IMR-90 (cell line): ENCODE measurements around the gene CDKAL1. TPM values are rescaled to one million over a fixed set of nuclear protein-coding genes. Genes with fewer than 3 reads are reported as not detected.

Source experiments
- ATAC-seq: fragments of 200-7000 bp; cut with Tn5 transposase; 2 replicates; pipeline ENCODE4 v1.9.1; 2020; ENCODE audit warnings: low read depth, mild to moderate bottlenecking, moderate library complexity
- BruUV-seq: library from RNA; stranded (reverse); fragments of 400-500 nt; replicated peaks from 2 replicates; lab custom pipeline; 2021; lab: Mats Ljungman, UMichigan
- CTCF ChIA-PET: fragments of 300-600 bp; formaldehyde crosslinking; extraction: SDS; loops from one replicate; lab custom pipeline; 2021; ENCODE audit warnings: antibody characterized with exemption; lab: Yijun Ruan, JAX
- POLR2A ChIA-PET: fragments of 300-600 bp; sonication (Branson Sonifier 250); formaldehyde crosslinking; loops from one replicate; lab custom pipeline; 2022; ENCODE audit warnings: antibody characterized with exemption; ENCODE audit not compliant: unreplicated experiment; lab: Charles Lee
- DNase-seq: peaks from one replicate; pipeline ENCODE4 v3.0.0; 2013
- H2AFZ ChIP-seq: replicated peaks from 2 replicates; pipeline ENCODE3; 2013; ENCODE audit warnings: low read length, mild to moderate bottlenecking; ENCODE audit not compliant: poor library complexity
- H2AK5ac ChIP-seq: 2 replicates; pipeline ENCODE4 v1.6.1; 2013; ENCODE audit warnings: low read depth, low read length, inconsistent platforms
- H2AK9ac ChIP-seq: replicated peaks from 2 replicates; pipeline ENCODE3; 2013; ENCODE audit warnings: mild to moderate bottlenecking, low read depth, low read length, moderate library complexity; ENCODE audit not compliant: poor library complexity
- H2BK120ac ChIP-seq: 2 replicates; pipeline ENCODE4 v1.6.1; 2013; ENCODE audit warnings: low read depth, low read length, inconsistent platforms
- H2BK15ac ChIP-seq: 3 replicates; pipeline ENCODE4 v1.6.1; 2013; ENCODE audit warnings: low read depth, low read length, inconsistent platforms
- H2BK20ac ChIP-seq: 2 replicates; pipeline ENCODE4 v1.6.1; 2013; ENCODE audit warnings: low read depth, mild to moderate bottlenecking, inconsistent platforms, low read length, moderate library complexity
- H2BK5ac ChIP-seq: 2 replicates; pipeline ENCODE4 v1.6.1; 2013; ENCODE audit warnings: mild to moderate bottlenecking, low read depth, low read length, inconsistent platforms; ENCODE audit not compliant: poor library complexity, severe bottlenecking
- H3K14ac ChIP-seq: replicated peaks from 2 replicates; pipeline ENCODE4 v1.6.1; 2013; ENCODE audit warnings: low read depth, low read length, inconsistent platforms
- H3K18ac ChIP-seq: 2 replicates; pipeline ENCODE4 v1.6.1; 2013; ENCODE audit warnings: low read depth, low read length, control low read depth
- H3K23ac ChIP-seq: 2 replicates; pipeline ENCODE4 v1.6.1; 2013; ENCODE audit warnings: low read depth, low read length, inconsistent platforms
- H3K27ac ChIP-seq: 2 replicates; pipeline ENCODE4 v1.5.1; 2013; ENCODE audit warnings: mild to moderate bottlenecking, control low read depth, low read length; ENCODE audit not compliant: insufficient read depth
- H3K27me3 ChIP-seq: 2 replicates; pipeline ENCODE4 v1.6.1; 2013; ENCODE audit warnings: low read length; ENCODE audit not compliant: control insufficient read depth, insufficient read depth
- H3K36me3 ChIP-seq: 2 replicates; pipeline ENCODE4 v1.6.1; 2013; ENCODE audit warnings: low read length, mixed read lengths; ENCODE audit not compliant: control insufficient read depth, insufficient read depth
- H3K4ac ChIP-seq: 2 replicates; pipeline ENCODE4 v1.6.1; 2013; ENCODE audit warnings: low read depth, low read length, inconsistent platforms
- H3K4me1 ChIP-seq: 2 replicates; pipeline ENCODE4 v1.6.1; 2013; ENCODE audit warnings: low read length, mixed read lengths; ENCODE audit not compliant: control insufficient read depth, insufficient read depth
- H3K4me2 ChIP-seq: 2 replicates; pipeline ENCODE4 v1.6.1; 2013; ENCODE audit warnings: low read depth, mild to moderate bottlenecking, control low read depth, low read length, moderate library complexity
- H3K4me3 ChIP-seq: 2 replicates; pipeline ENCODE4 v1.5.1; 2013; ENCODE audit warnings: low read depth, mild to moderate bottlenecking, control low read depth, low read length, moderate library complexity; ENCODE audit not compliant: insufficient read depth
- H3K56ac ChIP-seq: 2 replicates; pipeline ENCODE4 v1.6.1; 2013; ENCODE audit warnings: low read length, inconsistent platforms; ENCODE audit not compliant: insufficient read depth; ENCODE audit errors: extremely low read depth
- H3K79me1 ChIP-seq, 2 experiments: 2 replicates each; pipeline ENCODE4 v1.6.1; 2013; ENCODE audit warnings: low read length in 2 of 2, inconsistent platforms in 1 of 2, low read depth in 1 of 2
- H3K9ac ChIP-seq: 2 replicates; pipeline ENCODE4 v1.6.1; 2013; ENCODE audit warnings: low read depth, low read length, control low read depth
- H3K9me1 ChIP-seq: 2 replicates; pipeline ENCODE4 v1.6.1; 2013; ENCODE audit warnings: low read length, inconsistent platforms; ENCODE audit not compliant: insufficient read depth
- H3K9me3 ChIP-seq: 2 replicates; pipeline ENCODE4 v1.6.1; 2013; ENCODE audit warnings: low read length; ENCODE audit not compliant: control insufficient read depth, insufficient read depth
- H4K20me1 ChIP-seq: 2 replicates; pipeline ENCODE4 v1.6.1; 2013; ENCODE audit warnings: low read length, inconsistent platforms; ENCODE audit not compliant: insufficient read depth
- H4K5ac ChIP-seq: 2 replicates; pipeline ENCODE4 v1.6.1; 2013; ENCODE audit warnings: mild to moderate bottlenecking, low read depth, low read length, control low read depth
- H4K8ac ChIP-seq, 2 experiments: 2 replicates each; pipeline ENCODE4 v1.6.1; 2013; ENCODE audit warnings: low read depth in 2 of 2, low read length in 2 of 2, control low read depth in 1 of 2, inconsistent platforms in 1 of 2
- H4K91ac ChIP-seq: 2 replicates; pipeline ENCODE4 v1.6.1; 2013; ENCODE audit warnings: low read depth, low read length, inconsistent platforms; ENCODE audit not compliant: insufficient read depth
- CHD1 ChIP-seq: IDR thresholded peaks from 2 replicates; pipeline ENCODE4 v1.6.1; 2012; ENCODE audit warnings: low read depth, low read length, improper control_type of control experiment
- ELK1 ChIP-seq: fragments of 150-350 bp; IDR thresholded peaks from 2 replicates; pipeline ENCODE4 v1.6.1; 2016; ENCODE audit warnings: low read depth, mild to moderate bottlenecking, low read length, moderate library complexity, borderline replicate concordance
- MAFK ChIP-seq: IDR thresholded peaks from 2 replicates; pipeline ENCODE4 v1.6.1; 2012; ENCODE audit warnings: low read depth, low read length, improper control_type of control experiment
- RCOR1 ChIP-seq: IDR thresholded peaks from 2 replicates; pipeline ENCODE4 v1.6.1; 2012; ENCODE audit warnings: mild to moderate bottlenecking, low read length, improper control_type of control experiment; ENCODE audit not compliant: insufficient replicate concordance
- SMC3 ChIP-seq: fragments of 150-350 bp; IDR thresholded peaks from 2 replicates; pipeline ENCODE4 v1.6.1; 2016; ENCODE audit warnings: low read depth, mild to moderate bottlenecking, antibody characterized with exemption, low read length, moderate library complexity
- WGBS, 2 experiments: methylation state at CpG; one replicate each; pipeline versions ENCODE4 v1.1.5 to v1.1.7; 2013; ENCODE audit warnings: missing lambda C conversion rate in 2 of 2; ENCODE audit not compliant: insufficient read length in 1 of 2; ENCODE audit errors: extremely low coverage in 2 of 2; 5-methylcytosine and 5-hydroxymethylcytosine counted together
- dilution Hi-C: fragments of 300-500 bp; cut with HindIII; formaldehyde crosslinking; loops from one replicate; pipeline ENCODE4 v1.14.3; 2018; ENCODE audit warnings: low sequenced_read_pairs; ENCODE audit not compliant: unreplicated experiment
- in situ Hi-C: fragments of 300-500 bp; cut with MboI; formaldehyde crosslinking; loops from 3 replicates; pipeline ENCODE4 v1.14.3; 2019; ENCODE audit warnings: low sequenced_read_pairs, inconsistent platforms, mixed read lengths
- intact Hi-C: fragments of 100-400 bp; cut with micrococcal nuclease; formaldehyde crosslinking; loops from 2 replicates; pipeline ENCODE4 v1.10.0; 2022
- polyA plus RNA-seq, 3 experiments: library from polyadenylated mRNA; depleted of rRNA; stranded (reverse); fragments of >200 nt; gene quantifications; 2 replicates each; pipeline ENCODE4 v1.2.3, GENCODE V29; 2012; ENCODE audit warnings: low replicate concordance in 1 of 3
- total RNA-seq: library from RNA; depleted of rRNA; stranded (reverse); fragments of >200 nt; gene quantifications from 2 replicates; pipeline ENCODE4 v1.2.3, GENCODE V29; 2012

CDKAL1 gene
- total and polyA plus RNA-seq, 2 of the 4 experiments (the other 2 are of a cell fraction) = 3.7 to 13.1 TPM

- Histone ChIP-seq H4K91ac (no peak overlapping the region), H2AK5ac (no peak overlapping the region), H3K9me1 (peaks cover 4% of the 10 kb centered on the region; the same call in 1 of the 2 replicates), H3K4ac (no peak overlapping the region; the same call in 1 of the 2 replicates), H3K56ac (no peak overlapping the region), H3K4me1 (peaks cover 5% of the 10 kb centered on the region; the same call in 1 of the 2 replicates), H4K5ac (peak overlapping the region; percentile 45; the same call in 1 of the 2 replicates), H3K4me3 (no peak overlapping the region), H3K14ac (no peak overlapping the region), H2BK120ac (0 out of 2 replicates have a peak overlapping the region, but pooled peaks have one; percentile 15), H3K9me3 (no peaks in the 10 kb centered on the region), H3K36me3 (no peaks in the 10 kb centered on the region), H3K27me3 (no peaks in the 10 kb centered on the region), H2BK20ac (no peak overlapping the region), H3K23ac (no peak overlapping the region), H3K9ac (no peak overlapping the region), H2AK9ac (no peak overlapping the region), H4K8ac (peak overlapping the region; percentile 36 to 44; a peak in 1 of 4 replicates), H3K27ac (no peak overlapping the region), H2BK15ac (no peak overlapping the region; the same call in 2 of the 3 replicates), H2AFZ (no peak overlapping the region), H3K79me1 (0 out of 4 replicates have a peak, but pooled peaks cover 0 to 3% of the 10 kb centered on the region in 2 experiments), H2BK5ac (no peak overlapping the region), H3K18ac (peak overlapping the region; percentile 76), H3K4me2 (no peak overlapping the region), H4K20me1 (no peaks in the 10 kb centered on the region)
- ChIA-PET CTCF (no interaction called here), POLR2A (no interaction called here)
- ATAC-seq (no peak), DNase-seq (no peak)
- BruUV-seq = no TSS peak
- TF ChIP-seq SMC3 (no peak), CHD1 (no peak), RCOR1 (no peak), MAFK (no peak), ELK1 (no peak)
- in situ Hi-C loops = no loop called here
- dilution Hi-C loops = no loop called here
- WGBS, 2 experiments = no CpG with 5 or more reads among the region's 3 CpGs
- intact Hi-C loops = no loop called here
These were observed 500.1 kb downstream of the CDKAL1 start for GRCh38 chr6:21034345-21034744.
